Peyer's patch (tissue), 4 donors: ENCODE data around the gene LRRC47.

Experiments
- POLR2A ChIP-seq, 2 donors: fragments of 450-650 bp; IDR thresholded peaks; one replicate each; pipeline ENCODE4 v1.5.1; 2017; ENCODE audit warnings: antibody characterized with exemption in 2 of 2, mild to moderate bottlenecking in 2 of 2, moderate library complexity in 2 of 2
- TF ChIP-seq, protein P1 (sequence below), 6 experiments: fragments of 450-650 bp in 4 of 6; fragments of 200-600 bp in 2 of 6; sonication (generic) in 1 of 6; IDR thresholded peaks; one replicate each; pipeline ENCODE4 v1.5.1; 2017 to 2019; ENCODE audit warnings: antibody characterized with exemption in 6 of 6, mild to moderate bottlenecking in 3 of 6, moderate library complexity in 1 of 6

DNA sequence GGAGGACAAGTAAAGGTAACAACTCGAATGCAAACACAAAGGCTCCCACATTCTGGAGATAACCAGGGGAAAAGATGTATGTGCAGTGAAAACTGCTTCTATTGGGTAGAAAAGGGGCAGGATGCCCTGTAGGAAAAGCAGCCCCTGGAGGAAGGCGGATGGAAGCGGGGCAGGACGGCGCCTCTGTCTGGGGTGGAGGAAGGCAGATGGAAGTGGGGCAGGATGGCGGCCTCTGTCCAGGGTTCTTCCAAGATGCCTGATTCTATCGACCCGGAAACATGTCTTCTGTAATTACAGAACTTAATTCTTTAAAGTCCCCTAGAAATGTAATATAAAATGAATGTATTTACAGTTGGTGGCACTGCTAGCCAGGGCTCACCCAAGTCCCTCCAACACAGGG is 24.0 kb upstream of the LRRC47 start:
- TF ChIP-seq, protein P1, sequence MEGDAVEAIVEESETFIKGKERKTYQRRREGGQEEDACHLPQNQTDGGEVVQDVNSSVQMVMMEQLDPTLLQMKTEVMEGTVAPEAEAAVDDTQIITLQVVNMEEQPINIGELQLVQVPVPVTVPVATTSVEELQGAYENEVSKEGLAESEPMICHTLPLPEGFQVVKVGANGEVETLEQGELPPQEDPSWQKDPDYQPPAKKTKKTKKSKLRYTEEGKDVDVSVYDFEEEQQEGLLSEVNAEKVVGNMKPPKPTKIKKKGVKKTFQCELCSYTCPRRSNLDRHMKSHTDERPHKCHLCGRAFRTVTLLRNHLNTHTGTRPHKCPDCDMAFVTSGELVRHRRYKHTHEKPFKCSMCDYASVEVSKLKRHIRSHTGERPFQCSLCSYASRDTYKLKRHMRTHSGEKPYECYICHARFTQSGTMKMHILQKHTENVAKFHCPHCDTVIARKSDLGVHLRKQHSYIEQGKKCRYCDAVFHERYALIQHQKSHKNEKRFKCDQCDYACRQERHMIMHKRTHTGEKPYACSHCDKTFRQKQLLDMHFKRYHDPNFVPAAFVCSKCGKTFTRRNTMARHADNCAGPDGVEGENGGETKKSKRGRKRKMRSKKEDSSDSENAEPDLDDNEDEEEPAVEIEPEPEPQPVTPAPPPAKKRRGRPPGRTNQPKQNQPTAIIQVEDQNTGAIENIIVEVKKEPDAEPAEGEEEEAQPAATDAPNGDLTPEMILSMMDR (IDR thresholded peaks at IDR 0.05): no peak
- TF ChIP-seq POLR2A (IDR thresholded peaks at IDR 0.05): no peak
